GM12892 (cell line): ENCODE results near the gene RAD50.

ENCODE experiments used
- POLR2A ChIP-seq: IDR thresholded peaks from 2 replicates; pipeline ENCODE4 v1.6.1; 2011; ENCODE audit warnings: low read depth, low read length, control low read depth
- POLR2AphosphoS5 ChIP-seq: IDR thresholded peaks from 2 replicates; pipeline ENCODE4 v1.6.1; 2011; ENCODE audit warnings: low read depth, low read length, control low read depth

DNA sequence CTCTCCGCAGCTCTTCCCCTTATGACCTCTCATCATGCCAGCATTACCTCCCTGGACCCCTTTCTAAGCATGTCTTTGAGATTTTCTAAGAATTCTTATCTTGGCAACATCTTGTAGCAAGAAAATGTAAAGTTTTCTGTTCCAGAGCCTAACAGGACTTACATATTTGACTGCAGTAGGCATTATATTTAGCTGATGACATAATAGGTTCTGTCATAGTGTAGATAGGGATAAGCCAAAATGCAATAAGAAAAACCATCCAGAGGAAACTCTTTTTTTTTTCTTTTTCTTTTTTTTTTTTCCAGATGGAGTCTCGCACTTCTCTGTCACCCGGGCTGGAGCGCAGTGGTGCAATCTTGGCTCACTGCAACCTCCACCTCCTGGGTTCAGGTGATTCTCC lies 80.5 kb downstream of the RAD50 start:
- no peak for TF ChIP-seq POLR2A
- no peak for TF ChIP-seq POLR2AphosphoS5
